Measurements from ENCODE around the gene CHKB.
A peak's percentile ranks its signal among the peaks of the same experiment; 100 is the strongest.
"Not testable (repeated sequence)": the region's sequence is repeated elsewhere in the genome, so short reads cannot be mapped to it uniquely, and the experiment has no call there.

CHKB gene

GRCh38 chr22:50535113-50535512, 47.5 kb downstream of the CHKB start:
- DNase-seq (ENCODE audit: low read depth, low spot score), result no peak
- no peak overlapping the region for H3K27ac ChIP-seq

GRCh38 chr22:50533856-50534711, 48.6 kb downstream of the CHKB start:
- DNase-seq (ENCODE audit: low read depth, low spot score); H3K27ac ChIP-seq: not testable (repeated sequence)

GRCh38 chr22:50532824-50533796, 49.5 kb downstream of the CHKB start:
- no peak for DNase-seq (ENCODE audit: low read depth, low spot score)
- H3K27ac ChIP-seq, result peak overlapping the region; percentile 94

GRCh38 chr22:50531962-50532674, 50.5 kb downstream of the CHKB start:
- DNase-seq (ENCODE audit: low read depth, low spot score), result no peak
- peak overlapping the region; percentile 94 for H3K27ac ChIP-seq

GRCh38 chr22:50531546-50531961, 51.1 kb downstream of the CHKB start:
- no peak for DNase-seq (ENCODE audit: low read depth, low spot score)
- H3K27ac ChIP-seq, result peak overlapping the region; percentile 94

- peak overlapping the region; percentile 94 for H3K27ac ChIP-seq
- no peak for DNase-seq (ENCODE audit: low read depth, low spot score)
Measured at GRCh38 chr22:50530877-50531545, 51.6 kb downstream of the CHKB start.

- H3K27ac ChIP-seq, result peak overlapping the region; percentile 94
- DNase-seq (ENCODE audit: low read depth, low spot score), result no peak
Measured at GRCh38 chr22:50530580-50530876, 52.1 kb downstream of the CHKB start.

GRCh38 chr22:50529897-50530579, 52.6 kb downstream of the CHKB start, which contains the start of gene TYMP:
TSS of gene TYMP (minus strand) at chr22:50530012. CDS start at chr22:50529709, 303 bp downstream.
- no peak for DNase-seq (ENCODE audit: low read depth, low spot score)
- H3K27ac ChIP-seq, result peak within 1 kb of the TSS; percentile 94

- no peak for DNase-seq (ENCODE audit: low read depth, low spot score)
Measured at GRCh38 chr22:50529416-50529896, 53.2 kb downstream of the CHKB start.

More at GRCh38 chr22:50529416-50529896, 53.2 kb downstream of the CHKB start:
- H3K27ac ChIP-seq, result peak overlapping the region; percentile 94
